ENCODE results near the gene MAPK8IP3.

The MAPK8IP3 gene

DNA sequence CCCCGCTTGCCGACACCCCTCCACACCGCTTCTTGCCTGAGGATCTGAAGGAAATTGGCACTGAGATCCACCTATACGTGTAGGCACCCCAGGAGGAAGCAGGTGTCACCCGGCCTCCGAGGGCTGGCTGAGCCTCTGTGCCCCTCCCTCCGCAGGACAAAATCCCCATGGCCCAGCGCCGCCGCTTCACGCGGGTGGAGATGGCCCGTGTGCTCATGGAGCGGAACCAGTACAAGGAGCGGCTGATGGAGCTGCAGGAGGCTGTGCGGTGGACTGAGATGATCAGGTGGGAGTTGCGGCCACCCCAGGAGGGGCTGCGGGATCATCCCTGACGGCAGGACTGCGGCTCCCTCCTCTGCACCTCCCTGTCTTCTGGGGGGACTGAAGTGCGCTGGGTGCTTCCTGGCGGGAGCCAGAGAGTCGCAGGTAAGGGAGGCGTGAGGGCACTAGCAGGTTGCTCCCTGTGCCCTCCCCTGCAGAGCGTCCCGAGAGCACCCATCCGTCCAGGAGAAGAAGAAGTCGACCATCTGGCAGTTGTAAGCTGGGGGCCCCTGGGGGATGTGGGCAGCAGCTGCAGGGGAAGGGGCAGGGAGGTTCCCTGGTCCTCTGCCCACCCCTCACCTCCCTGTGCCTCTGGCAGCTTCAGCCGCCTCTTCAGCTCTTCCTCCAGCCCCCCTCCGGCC is 56.3 kb downstream of the MAPK8IP3 start:
- DNase-seq (ENCODE audit: extremely low read depth in 1 of 2, low read depth in 1 of 2): no peak

DNA sequence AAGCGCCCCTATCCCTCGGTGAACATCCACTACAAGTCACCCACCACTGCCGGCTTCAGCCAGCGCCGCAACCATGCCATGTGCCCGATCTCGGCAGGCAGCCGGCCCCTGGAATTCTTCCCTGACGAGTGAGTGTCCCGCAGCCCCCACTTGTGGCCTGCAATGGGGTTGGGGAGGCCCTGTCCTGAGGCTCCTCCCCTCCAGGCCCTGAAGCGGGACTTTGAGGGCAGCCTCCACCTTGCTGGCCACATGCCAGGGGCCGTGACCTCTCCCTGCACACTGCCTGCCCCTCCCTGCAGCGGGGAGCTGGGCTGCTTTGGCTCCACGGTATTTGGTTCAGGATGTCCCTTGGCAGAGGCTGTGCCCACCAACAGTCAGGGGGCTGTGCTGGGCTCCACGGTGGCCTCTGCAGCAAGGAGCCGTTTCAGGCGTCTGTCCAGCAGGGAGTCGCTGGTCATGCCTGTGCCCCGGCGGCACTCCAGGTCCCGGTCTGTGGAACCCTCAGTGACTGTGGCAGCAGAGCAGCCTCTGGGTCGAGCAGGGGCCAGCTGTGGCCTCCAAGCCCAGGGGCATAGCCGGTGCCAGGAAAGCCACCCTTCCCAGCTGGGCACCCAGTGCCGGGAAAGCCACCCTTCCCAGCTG is 57.0 kb downstream of the MAPK8IP3 start:
- DNase-seq (ENCODE audit: extremely low read depth in 1 of 2, low read depth in 1 of 2): no peak

GRCh38 chr16:1763521-1764511 is 57.8 kb downstream of the MAPK8IP3 start:
- DNase-seq (ENCODE audit: extremely low read depth in 1 of 2, low read depth in 1 of 2): no peak

- DNase-seq (ENCODE audit: extremely low read depth in 1 of 2, low read depth in 1 of 2): no peak
These were observed 59.0 kb downstream of the MAPK8IP3 start for GRCh38 chr16:1764971-1765370.

DNA sequence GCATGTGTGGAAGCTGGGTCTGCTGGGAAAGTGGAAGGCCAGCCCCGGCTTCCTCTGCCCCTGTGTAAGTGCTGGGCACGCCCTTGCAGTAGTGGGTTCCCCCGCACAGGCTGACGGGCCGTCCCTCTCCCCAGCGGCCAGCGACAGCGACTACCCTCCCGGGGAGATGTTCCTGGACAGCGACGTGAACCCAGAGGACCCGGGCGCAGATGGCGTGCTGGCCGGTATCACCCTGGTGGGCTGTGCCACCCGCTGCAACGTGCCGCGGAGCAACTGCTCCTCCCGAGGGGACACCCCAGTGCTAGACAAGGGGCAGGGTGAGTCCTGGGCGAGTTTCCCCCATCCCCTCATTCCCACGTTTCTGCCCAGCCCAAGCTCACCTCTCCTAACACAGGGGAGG is 59.8 kb downstream of the MAPK8IP3 start:
- DNase-seq (ENCODE audit: extremely low read depth in 1 of 2, low read depth in 1 of 2): no peak

DNA sequence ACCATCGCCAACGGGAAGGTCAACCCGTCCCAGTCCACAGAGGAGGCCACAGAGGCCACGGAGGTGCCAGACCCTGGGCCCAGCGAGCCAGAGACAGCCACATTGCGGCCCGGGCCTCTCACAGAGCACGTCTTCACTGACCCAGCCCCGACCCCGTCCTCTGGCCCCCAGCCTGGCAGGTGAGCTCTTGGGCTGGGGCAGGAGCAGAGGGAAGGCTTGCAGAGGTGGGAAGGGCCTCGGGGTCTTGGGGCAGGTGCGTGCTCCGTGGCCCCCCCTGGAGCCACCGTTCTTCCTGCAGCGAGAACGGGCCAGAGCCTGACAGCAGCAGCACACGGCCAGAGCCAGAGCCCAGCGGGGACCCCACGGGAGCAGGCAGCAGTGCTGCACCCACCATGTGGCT is 60.2 kb downstream of the MAPK8IP3 start:
- DNase-seq (ENCODE audit: extremely low read depth in 1 of 2, low read depth in 1 of 2): no peak

DNA sequence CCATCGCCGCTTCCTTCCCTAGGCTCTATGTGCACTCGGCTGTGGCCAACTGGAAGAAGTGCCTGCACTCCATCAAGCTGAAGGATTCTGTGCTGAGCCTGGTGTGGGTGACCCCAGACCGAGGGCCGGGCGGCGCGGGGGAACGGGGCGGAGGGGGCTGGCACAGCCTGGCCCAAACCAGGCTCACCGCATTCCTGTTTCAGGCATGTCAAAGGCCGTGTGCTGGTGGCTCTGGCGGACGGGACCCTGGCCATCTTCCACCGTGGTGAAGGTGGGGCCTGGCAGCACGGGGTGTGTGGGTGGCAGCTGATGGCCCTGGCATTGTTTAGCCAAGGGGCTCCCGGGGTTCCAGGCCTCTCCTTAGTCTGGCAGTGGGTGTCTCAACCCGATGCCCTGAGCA is 60.7 kb downstream of the MAPK8IP3 start:
- DNase-seq (ENCODE audit: extremely low read depth in 1 of 2, low read depth in 1 of 2): no peak

GRCh38 chr16:1767116-1767994 is 61.4 kb downstream of the MAPK8IP3 start:
- no peak for DNase-seq (ENCODE audit: extremely low read depth in 1 of 2, low read depth in 1 of 2)

DNA sequence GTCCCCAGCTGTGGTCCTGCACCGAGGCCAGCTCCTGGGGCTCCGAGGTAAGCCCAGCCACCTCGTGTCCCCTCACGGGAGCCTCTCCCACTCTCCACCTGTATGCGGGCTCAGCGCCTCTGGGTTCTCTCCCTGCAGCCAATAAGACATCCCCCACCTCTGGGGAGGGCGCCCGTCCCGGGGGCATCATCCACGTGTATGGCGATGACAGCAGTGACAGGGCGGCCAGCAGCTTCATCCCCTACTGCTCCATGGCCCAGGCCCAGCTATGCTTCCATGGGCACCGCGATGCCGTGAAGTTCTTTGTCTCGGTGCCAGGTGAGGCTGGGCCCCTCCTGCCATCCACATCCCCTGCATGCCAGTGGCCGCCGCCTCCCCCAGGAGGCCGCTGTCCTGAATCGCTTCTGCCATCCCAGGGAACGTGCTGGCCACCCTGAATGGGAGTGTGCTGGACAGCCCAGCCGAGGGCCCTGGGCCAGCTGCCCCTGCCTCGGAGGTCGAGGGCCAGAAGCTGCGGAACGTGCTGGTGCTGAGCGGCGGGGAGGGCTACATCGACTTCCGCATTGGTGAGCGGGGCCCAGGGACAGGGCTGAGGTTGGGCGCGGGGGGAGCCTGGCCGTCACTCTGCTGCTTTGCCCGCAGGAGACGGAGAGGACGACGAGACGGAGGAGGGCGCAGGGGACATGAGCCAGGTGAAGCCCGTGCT is 62.2 kb downstream of the MAPK8IP3 start:
- DNase-seq (ENCODE audit: extremely low read depth in 1 of 2, low read depth in 1 of 2): no peak

- DNase-seq (ENCODE audit: extremely low read depth in 1 of 2, low read depth in 1 of 2): no peak
These were observed 62.9 kb downstream of the MAPK8IP3 start for GRCh38 chr16:1768767-1769401.

GRCh38 chr16:1769402-1770300 is 63.7 kb downstream of the MAPK8IP3 start:
- no peak for DNase-seq (ENCODE audit: extremely low read depth in 1 of 2, low read depth in 1 of 2)

DNA sequence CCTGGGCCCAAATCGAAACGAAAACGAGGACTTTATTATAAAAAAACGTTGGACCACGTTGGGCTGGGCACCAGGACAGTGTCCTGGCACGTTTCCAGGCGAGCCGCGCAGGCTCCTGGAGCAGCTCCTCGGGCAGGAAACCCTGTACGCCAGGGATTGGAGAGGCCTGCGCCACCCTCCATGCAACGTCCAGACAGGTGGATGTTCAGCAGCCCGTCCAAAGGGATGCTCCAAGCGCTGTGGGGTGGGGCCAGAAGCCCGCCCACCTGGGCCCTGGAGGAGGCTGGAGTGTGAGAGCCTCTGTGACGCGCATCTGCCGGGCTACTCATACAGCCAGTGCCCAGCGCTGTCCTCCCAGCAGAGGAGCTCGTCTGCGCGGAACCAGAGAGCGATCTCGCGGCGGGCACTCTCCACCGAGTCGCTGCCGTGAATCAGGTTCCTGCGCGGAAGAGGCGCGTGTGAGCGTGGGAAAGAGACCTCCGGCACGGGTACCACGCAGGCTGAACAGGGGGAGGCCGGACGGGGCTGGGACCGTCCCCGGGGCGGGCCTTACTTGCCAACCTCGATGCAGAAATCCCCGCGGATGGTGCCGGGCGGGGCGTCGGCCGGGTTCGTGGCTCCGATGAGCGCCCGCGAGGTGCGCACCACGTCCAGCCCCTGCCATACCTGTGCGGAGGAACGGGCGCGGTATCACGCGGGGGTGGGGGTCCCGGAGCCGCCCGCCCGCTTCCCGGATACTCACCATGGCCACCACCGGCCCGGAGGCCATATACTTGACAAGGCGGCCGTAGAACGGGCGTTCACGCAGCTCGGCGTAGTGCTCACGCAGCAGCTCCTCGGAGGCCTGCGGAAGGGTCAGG is 64.6 kb downstream of the MAPK8IP3 start:
- DNase-seq (ENCODE audit: extremely low read depth in 1 of 2, low read depth in 1 of 2): no peak

GRCh38 chr16:1771188-1771863 is 65.3 kb downstream of the MAPK8IP3 start, which contains the start of gene NME3:
Gene NME3, minus strand, starts transcription at chr16:1771543. Its CDS starts 9 bp downstream, at chr16:1771534.
- DNase-seq (ENCODE audit: extremely low read depth in 1 of 2, low read depth in 1 of 2): peak; percentile 23 to 66

DNA sequence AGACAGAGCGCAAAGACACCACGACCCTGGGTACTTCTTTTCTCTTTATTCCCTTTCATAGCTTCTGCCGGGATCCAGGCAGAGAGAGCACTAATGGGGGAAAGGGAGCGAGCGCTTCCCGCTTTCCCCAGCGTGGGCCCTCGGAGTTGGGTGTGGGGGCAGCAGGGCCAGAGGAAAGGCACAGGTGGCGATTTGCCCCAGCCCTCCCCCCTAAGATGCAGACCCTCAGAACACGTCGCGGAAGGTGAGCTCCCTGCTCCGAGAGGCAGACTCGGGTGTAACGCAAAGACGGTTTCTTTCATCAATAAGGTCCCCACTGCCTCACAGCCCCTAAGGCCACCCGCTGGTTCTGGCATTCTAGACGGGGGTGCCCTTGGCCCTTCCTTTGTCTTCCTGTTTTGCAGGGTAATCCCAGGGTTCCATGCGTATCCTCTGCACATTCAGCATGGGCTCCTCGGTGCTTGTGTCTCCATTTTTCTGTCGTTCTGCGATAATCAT is 65.9 kb downstream of the MAPK8IP3 start:
- no peak for DNase-seq (ENCODE audit: extremely low read depth in 1 of 2, low read depth in 1 of 2)

GRCh38 chr16:1772362-1772907 is 66.4 kb downstream of the MAPK8IP3 start, which contains the start of gene EME2:
Gene EME2, plus strand, starts transcription at chr16:1772810. Its CDS starts 418 bp downstream, at chr16:1773228.
- DNase-seq (ENCODE audit: extremely low read depth in 1 of 2, low read depth in 1 of 2): peak in 1 of 2 donors; percentile 22
